Spleen (tissue), 11 donors: Measurements from ENCODE around the gene AFF1. TPM values are rescaled to one million over a fixed set of nuclear protein-coding genes. Genes with fewer than 3 reads are reported as not detected.
"Not testable (repeated sequence)": the region's sequence is repeated elsewhere in the genome, so short reads cannot be mapped to it uniquely, and the experiment has no call there.

ENCODE experiments used
- DNase-seq: peaks from one replicate; pipeline ENCODE4 v3.0.0-alpha.2; 2020
- H3K27ac ChIP-seq, 8 donors: fragments of 200-600 bp; sonication (generic) in 7 of 8; 1 replicate in 4 of 8; 2 replicates in 4 of 8; pipeline versions ENCODE4 v1.5.0 to v1.8.0; 2016 to 2021; ENCODE audit warnings: inconsistent platforms in 4 of 8, mild to moderate bottlenecking in 4 of 8, moderate library complexity in 1 of 8
- H3K27me3 ChIP-seq, 7 donors: fragments of 200-600 bp; sonication (generic) in 6 of 7; replicated peaks in 1 of 7; 1 replicate in 4 of 7; 2 replicates in 3 of 7; pipeline versions ENCODE4 v1.5.0 to v1.8.0; 2016 to 2021; ENCODE audit warnings: inconsistent platforms in 3 of 7, mild to moderate bottlenecking in 1 of 7
- H3K36me3 ChIP-seq, 6 donors: fragments of 200-600 bp; sonication (generic) in 5 of 6; 1 replicate in 4 of 6; 2 replicates in 2 of 6; pipeline versions ENCODE4 v1.5.0 to v1.8.0; 2016 to 2021; ENCODE audit warnings: inconsistent platforms in 2 of 6
- H3K4me1 ChIP-seq, 6 donors: fragments of 200-600 bp; sonication (generic) in 5 of 6; 1 replicate in 3 of 6; 2 replicates in 3 of 6; pipeline versions ENCODE4 v1.5.0 to v1.8.0; 2016 to 2021; ENCODE audit warnings: inconsistent platforms in 3 of 6
- H3K4me3 ChIP-seq, 8 donors: fragments of 200-600 bp; sonication (generic) in 7 of 8; 1 replicate in 4 of 8; 2 replicates in 4 of 8; pipeline versions ENCODE4 v1.5.0 to v1.8.0; 2016 to 2021; ENCODE audit warnings: inconsistent platforms in 4 of 8, mild to moderate bottlenecking in 4 of 8, moderate library complexity in 2 of 8
- H3K9me3 ChIP-seq, 8 donors: fragments of 200-600 bp; sonication (generic) in 7 of 8; 1 replicate in 4 of 8; 2 replicates in 4 of 8; pipeline versions ENCODE4 v1.5.0 to v1.8.0; 2016 to 2021; ENCODE audit warnings: inconsistent platforms in 4 of 8
- POLR2A ChIP-seq, 3 donors: fragments of 450-650 bp; IDR thresholded peaks; one replicate each; pipeline ENCODE4 v1.5.1; 2017; ENCODE audit warnings: antibody characterized with exemption in 3 of 3, mild to moderate bottlenecking in 1 of 3
- POLR2AphosphoS5 ChIP-seq, 3 donors: sonication (generic); formaldehyde crosslinking; IDR thresholded peaks; one replicate each; pipeline ENCODE4 v1.5.1; 2017; ENCODE audit warnings: antibody characterized with exemption in 3 of 3
- WGBS, 5 donors: extraction: QIAGEN DNeasy Blood & Tissue Kit in 3 of 5; methylation state at CpG; one replicate each; pipeline versions ENCODE4 v1.1.5 to v1.1.7; 2013 to 2018; 5-methylcytosine and 5-hydroxymethylcytosine counted together
- intact Hi-C: fragments of 100-400 bp; cut with DNase I; formaldehyde crosslinking; loops from one replicate; pipeline ENCODE4 v1.15.0; 2023; ENCODE audit warnings: low total_unique reads
- polyA plus RNA-seq, 3 donors: library from polyadenylated mRNA; stranded (reverse); fragments of 200-250 nt; gene quantifications; one replicate each; pipeline ENCODE4 v1.2.1, GENCODE V29; 2013
- total RNA-seq, 7 donors: library from RNA; depleted of rRNA in 3 of 7; stranded (reverse); fragments of >200 nt in 3 of 7; fragmentation: NEBNext Ultra II Directional in 4 of 7; extraction: Animal tissue kit (Norgen Biotek cat#: 25700) in 4 of 7; gene quantifications; one replicate each; pipeline versions ENCODE4 v1.1.0 to v1.2.1, GENCODE V29; 2016 to 2021
- TF ChIP-seq, protein P1 (sequence below), 11 experiments: fragments of 200-600 bp in 7 of 11; fragments of 450-650 bp in 4 of 11; sonication (generic) in 4 of 11; IDR thresholded peaks in 8 of 11; conservative IDR thresholded peaks in 3 of 11; 1 replicate in 7 of 11; 2 replicates in 4 of 11; pipeline versions ENCODE4 v1.4.0 to v1.8.0; 2016 to 2021; ENCODE audit warnings: antibody characterized with exemption in 11 of 11, inconsistent platforms in 4 of 11, mild to moderate bottlenecking in 1 of 11
- donor health status: healthy with polysubstance abuse.
- donor health status: DM: no; HTN: no; CAD: no; lungs with moderate emphysema.
- donor health status: DM: no; HTN: no; CAD: no.
- donor health status: Bipolar disorder and iron deficiency.
- donor health status: healthy.
- donor health status: DM: no; HTN: no; CAD: no.
- donor health status: DM: yes; HTN: yes; CAD: no.

Gene AFF1
- total and polyA plus RNA-seq, 10 donors = 4.4 to 119 (median 80.8) TPM

DNA sequence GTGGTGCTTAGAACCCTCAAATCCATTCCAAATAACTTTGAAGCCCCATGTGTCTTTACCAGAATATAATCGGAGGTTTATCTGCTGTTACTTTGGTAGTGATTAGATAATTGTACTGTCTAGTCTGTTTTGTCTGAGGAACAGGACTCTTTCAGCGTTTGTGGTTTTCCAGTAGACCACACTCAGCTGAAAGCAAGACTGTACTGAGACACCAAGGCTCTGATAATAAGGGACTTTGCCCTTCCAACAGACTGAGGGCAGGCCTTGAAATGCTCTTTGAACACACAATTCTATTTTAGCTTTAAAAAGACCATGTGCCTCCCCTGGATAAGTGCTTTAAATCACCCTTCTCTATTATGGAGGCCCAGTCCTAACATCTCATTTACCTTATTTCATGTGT lies 209.5 kb downstream of the AFF1 start:
- Histone ChIP-seq H3K4me1 (peaks cover 0 to 6% (median 0%) of the 10 kb centered on the region in 6 donors), H3K4me3 (no peak overlapping the region), H3K9me3 (no peaks in the 10 kb centered on the region), H3K27ac (no peak overlapping the region), H3K27me3 (no peaks in the 10 kb centered on the region), H3K36me3 (peaks cover 0 to 58% (median 8%) of the 10 kb centered on the region in 6 donors)
- no peak for DNase-seq
- TF ChIP-seq, protein P1, sequence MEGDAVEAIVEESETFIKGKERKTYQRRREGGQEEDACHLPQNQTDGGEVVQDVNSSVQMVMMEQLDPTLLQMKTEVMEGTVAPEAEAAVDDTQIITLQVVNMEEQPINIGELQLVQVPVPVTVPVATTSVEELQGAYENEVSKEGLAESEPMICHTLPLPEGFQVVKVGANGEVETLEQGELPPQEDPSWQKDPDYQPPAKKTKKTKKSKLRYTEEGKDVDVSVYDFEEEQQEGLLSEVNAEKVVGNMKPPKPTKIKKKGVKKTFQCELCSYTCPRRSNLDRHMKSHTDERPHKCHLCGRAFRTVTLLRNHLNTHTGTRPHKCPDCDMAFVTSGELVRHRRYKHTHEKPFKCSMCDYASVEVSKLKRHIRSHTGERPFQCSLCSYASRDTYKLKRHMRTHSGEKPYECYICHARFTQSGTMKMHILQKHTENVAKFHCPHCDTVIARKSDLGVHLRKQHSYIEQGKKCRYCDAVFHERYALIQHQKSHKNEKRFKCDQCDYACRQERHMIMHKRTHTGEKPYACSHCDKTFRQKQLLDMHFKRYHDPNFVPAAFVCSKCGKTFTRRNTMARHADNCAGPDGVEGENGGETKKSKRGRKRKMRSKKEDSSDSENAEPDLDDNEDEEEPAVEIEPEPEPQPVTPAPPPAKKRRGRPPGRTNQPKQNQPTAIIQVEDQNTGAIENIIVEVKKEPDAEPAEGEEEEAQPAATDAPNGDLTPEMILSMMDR (IDR thresholded peaks at IDR 0.05 in 8 of 11, conservative IDR thresholded peaks at IDR 0.05 in 3 of 11) = no peak
- TF ChIP-seq POLR2A (IDR thresholded peaks at IDR 0.05) (no peak), POLR2AphosphoS5 (IDR thresholded peaks at IDR 0.05) (no peak)
- 39 to 50% (median 49%) methylated on average over 2 of the region's 2 CpGs for WGBS, 5 donors
- intact Hi-C loops = no loop called here

DNA sequence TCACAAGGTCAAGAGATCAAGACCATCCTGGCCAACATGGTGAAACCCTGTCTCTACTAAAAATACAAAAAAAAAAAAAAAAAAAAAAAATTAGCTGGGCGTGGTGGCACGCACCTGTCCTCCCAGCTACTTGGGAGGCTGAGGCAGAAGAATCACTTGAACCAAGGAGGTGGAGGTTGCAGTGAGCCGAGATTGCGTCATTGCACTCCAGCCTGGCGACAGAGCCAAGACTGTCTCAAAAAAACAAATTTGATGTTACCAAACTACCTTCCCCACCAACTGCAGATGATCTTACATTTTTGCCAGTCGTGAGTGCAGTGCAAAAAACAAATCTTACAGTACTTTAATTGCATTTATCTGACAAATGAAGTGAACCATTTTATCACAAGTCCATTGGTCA lies 211.1 kb downstream of the AFF1 start:
- H3K27ac ChIP-seq, intact Hi-C loops, H3K4me1 ChIP-seq, H3K4me3 ChIP-seq, H3K27me3 ChIP-seq, DNase-seq, H3K9me3 ChIP-seq: not testable (repeated sequence)
- peaks cover 0 to 47% (median 0%) of the 10 kb centered on the region in 6 donors for H3K36me3 ChIP-seq
- WGBS, 5 donors = 86 to 96% (median 94%) methylated on average over 6 of the region's 6 CpGs

DNA sequence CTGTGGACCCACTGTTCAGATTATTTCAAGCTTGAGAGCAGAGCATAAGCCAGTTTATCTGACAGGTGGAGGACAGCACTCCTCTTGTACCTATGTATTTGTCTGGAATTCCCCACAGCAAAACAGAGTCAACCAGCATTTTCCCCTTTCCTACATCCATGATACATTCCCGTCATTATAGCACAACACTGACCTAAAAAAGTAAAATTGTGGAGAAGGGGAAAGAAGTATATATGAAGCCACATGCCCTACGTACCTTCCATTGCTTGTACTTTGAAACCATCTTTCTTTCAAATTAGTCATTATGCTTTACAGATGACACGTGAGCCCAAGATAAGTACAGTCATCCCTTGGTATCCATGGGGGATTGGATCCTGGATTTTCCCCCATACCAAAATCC lies 212.3 kb downstream of the AFF1 start:
- DNase-seq = no peak
- TF ChIP-seq, protein P1 (IDR thresholded peaks at IDR 0.05 in 8 of 11, conservative IDR thresholded peaks at IDR 0.05 in 3 of 11) = no peak
- no peak for TF ChIP-seq POLR2AphosphoS5 (IDR thresholded peaks at IDR 0.05)
- no peak for TF ChIP-seq POLR2A (IDR thresholded peaks at IDR 0.05)
- Histone ChIP-seq H3K27ac (no peak overlapping the region), H3K4me1 (peaks cover 0 to 3% (median 0%) of the 10 kb centered on the region in 6 donors), H3K9me3 (no peaks in the 10 kb centered on the region), H3K27me3 (no peaks in the 10 kb centered on the region), H3K4me3 (no peak overlapping the region), H3K36me3 (peaks cover 0 to 36% (median 0%) of the 10 kb centered on the region in 6 donors)
- WGBS, 5 donors = 88 to 92% (median 91%) methylated on average over 3 of the region's 3 CpGs
- intact Hi-C loops = no loop called here

DNA sequence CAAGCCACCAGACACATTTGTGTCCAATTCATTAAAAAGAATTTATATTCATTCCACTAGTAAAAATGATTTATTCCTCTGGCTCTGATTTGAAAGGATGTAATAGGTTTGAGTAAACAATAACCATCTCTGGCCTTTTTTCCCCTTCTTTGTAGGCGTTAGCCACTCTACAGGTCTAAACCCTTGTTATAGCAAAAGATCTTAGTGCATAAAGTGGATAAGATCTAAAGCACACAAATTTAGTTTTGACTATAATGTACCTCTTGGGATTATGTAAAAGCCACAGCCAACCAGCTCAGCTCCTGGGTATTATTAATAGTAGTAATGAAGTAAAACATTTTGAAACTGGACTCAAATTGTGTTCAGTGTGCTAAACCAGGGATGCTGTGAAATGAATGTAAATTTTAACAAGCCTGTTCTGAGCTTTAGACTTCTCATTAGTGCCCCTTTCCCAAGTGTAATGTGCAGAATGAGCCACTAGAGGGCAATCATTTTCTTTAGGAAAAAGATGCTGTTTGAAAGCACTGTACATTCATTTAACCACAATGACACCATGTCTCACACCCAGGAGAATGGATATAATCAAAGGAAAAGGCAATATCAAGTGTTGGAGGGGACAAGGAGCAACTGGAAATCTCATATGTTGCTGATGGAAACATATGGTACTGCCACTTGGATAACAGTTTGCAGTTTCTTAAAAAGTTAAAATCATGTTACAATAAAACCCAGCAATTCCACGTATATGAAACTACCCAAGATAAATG lies 215.9 kb downstream of the AFF1 start:
- TF ChIP-seq, protein P1 (IDR thresholded peaks at IDR 0.05 in 8 of 11, conservative IDR thresholded peaks at IDR 0.05 in 3 of 11) = peak; percentile 72 to 96 (median 92)
- TF ChIP-seq POLR2A (IDR thresholded peaks at IDR 0.05) = no peak
- H3K9me3 ChIP-seq = no peaks in the 10 kb centered on the region
- no peaks in the 10 kb centered on the region for H3K27me3 ChIP-seq
- H3K36me3 ChIP-seq = peaks cover 0 to under 1% (median 0%) of the 10 kb centered on the region in 6 donors
- H3K4me1 ChIP-seq = peaks cover 0 to 3% (median 0%) of the 10 kb centered on the region in 6 donors
- intact Hi-C loops = loop anchor here (5.0 kb wide), 1 partner anchor 87 kb away; no protein-coding TSS in a partner anchor
- H3K4me3 ChIP-seq = no peak overlapping the region
- DNase-seq = no peak
- 45 to 53% (median 52%) methylated on average over 2 of the region's 2 CpGs for WGBS, 5 donors
- no peak overlapping the region for H3K27ac ChIP-seq
